ENCODE data around the gene IFITM1.
A peak's percentile ranks its signal among the peaks of the same experiment; 100 is the strongest.
"Not testable (repeated sequence)": the region's sequence is repeated elsewhere in the genome, so short reads cannot be mapped to it uniquely, and the experiment has no call there.

IFITM1 gene

DNA sequence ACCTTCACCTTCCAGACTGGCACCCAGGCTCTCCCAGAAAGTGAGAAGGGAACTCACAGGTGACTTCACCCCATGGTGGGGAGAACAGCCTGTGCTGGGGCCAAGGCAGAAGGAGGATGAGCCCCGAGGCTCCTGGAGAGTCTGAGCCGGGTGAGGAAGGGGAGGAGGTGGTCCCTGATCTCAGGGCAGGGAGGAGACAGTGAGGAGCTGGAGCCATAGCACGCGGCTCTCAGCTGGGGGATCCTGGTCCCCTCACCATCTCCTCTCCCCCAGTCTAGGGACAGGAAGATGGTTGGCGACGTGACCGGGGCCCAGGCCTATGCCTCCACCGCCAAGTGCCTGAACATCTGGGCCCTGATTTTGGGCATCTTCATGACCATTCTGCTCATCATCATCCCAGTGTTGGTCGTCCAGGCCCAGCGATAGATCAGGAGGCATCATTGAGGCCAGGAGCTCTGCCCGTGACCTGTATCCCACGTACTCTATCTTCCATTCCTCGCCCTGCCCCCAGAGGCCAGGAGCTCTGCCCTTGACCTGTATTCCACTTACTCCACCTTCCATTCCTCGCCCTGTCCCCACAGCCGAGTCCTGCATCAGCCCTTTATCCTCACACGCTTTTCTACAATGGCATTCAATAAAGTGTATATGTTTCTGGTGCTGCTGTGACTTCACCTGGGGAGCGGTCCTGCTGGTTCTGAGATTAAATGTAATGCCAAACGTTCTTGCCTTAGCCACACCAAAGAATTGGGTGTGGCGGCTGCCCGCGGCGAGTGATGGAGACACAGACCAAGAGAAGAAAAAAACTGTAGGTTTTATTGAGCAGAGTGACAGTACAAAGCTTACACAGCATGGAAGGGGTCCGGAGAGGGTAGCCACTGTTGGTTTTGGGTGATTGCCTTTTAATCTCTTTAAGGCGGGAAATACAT, 4.8 kb upstream of the IFITM1 start:
- not testable (repeated sequence) for DNase-seq (ENCODE audit: low read depth in 3 of 3)

DNA sequence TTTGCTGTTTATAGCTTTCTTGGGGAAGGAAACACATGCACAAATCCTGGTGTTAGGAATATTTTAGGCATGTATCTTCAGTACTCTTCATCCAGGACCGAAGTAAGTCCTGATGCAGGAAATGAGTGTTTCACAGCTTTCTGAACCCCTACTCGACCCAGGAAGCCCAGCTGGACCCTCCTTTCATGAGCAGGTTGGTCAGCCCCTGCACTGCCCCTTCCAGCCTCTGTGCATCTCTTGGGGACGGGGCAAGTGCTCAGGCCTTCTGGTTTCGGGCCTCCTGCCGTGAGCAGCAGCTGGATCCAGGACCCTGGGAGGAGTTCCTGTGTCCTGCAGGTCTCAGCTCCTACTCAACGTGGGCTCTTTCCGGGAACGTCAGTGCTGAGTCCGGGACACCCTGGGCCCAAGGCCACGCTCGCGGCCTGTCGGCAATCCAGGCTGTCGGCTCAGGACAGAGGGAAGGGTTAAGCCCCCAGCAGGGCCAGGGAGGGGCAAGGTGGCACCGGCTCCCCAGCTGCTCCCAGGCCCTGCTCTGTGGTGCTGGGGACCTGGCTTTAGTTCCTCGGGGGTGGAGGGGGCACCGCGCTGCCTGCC, 3.8 kb upstream of the IFITM1 start:
- DNase-seq (ENCODE audit: low read depth in 3 of 3): not testable (repeated sequence)

DNA sequence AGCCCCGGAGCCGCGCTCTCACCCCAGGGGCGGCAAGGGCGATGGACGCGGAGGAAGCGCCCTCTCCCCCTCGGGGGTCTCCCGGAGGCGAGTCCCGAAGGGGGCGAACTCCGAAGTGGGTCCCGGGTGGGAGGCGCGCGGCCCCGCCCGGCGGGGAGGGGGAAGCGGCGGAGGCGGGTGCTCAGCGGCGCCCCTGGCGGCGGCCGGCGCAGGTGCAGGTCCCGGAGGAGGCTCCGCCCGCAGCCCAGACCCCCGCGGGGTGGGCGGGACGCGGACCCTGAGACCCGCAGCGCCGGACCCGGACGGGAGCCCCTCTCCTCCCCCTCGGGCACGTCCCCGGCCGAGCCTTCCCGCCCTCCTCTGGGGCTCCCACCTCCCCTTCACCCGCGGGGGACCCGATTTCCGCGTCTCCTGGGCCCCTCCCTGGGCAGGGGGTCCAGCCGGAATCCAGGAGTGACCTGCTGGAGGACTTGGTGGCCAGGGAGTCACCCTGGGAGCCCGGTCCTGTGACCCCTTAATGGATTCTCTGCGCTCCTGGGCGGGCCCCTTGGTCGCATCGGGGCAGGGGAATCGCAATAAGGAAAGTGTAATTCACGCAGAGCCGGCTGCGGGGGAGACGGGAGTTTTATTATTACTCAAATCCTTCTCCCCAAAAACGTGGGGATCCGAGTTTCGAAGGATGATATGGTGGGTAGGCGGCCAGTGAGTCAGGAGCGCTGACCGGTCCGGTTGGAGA, 2.7 kb upstream of the IFITM1 start:
- DNase-seq (ENCODE audit: low read depth in 3 of 3): not testable (repeated sequence)

DNA sequence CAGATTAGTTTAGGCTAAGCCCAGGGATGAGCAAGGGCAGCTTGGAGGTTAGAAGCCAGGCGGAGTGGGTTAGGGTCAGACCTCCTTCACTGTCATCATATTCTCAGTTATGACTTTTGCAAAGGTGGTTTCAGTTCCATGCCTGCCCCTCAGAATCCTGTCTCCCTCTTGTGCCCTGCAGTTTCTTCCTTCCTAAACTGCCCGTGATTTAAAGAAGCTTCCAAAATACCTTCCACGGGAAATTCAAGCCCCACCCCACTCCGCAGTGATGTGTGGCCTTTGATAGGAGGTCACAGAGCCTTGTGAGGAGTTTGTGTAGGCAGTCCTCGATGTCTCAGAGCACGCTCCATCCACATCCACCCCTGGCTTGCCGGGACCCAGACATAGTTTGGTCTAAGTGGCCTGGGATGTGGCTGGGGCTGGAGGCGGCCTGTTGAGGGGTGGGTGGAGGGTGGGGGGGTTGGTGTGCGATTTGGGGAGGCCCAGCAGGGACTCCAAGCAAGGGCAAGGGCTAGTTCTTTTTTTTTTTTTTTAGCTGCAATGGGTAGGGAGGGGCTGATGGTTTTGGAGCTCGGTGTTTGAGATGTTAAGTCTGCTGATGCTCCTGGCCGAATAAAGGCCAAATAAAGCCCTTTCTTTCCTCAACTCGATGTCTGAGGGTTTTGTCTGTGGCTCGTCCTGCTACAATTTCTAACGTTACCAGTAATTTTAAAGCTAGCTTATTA, 1.6 kb upstream of the IFITM1 start:
- no peak for DNase-seq (ENCODE audit: low read depth in 3 of 3)

DNA sequence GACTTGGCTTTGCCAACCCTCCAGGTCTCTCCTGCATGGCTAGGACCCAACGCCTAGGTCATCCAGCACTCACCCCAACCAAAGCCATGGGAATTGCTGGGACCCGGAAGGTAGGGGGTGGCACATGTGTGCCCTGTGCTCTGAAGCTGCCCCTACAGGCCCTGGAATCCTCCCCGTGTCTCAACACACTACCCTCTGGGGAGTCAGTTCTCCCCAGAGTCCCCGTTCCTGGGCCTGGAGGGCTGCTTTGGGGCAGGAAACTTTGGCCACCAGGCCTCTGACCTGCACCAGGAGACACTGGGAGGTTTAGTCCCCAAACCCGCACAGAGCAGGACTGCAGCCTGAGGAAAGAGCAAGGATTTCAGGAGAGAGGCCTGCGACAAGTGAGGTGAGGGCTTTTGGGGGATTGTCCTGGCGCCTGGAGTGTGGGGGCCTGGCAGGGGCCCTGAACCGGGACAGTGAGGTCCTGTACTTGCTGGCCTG, 495 bp upstream of the IFITM1 start:
- no peak for DNase-seq (ENCODE audit: low read depth in 3 of 3)

DNA sequence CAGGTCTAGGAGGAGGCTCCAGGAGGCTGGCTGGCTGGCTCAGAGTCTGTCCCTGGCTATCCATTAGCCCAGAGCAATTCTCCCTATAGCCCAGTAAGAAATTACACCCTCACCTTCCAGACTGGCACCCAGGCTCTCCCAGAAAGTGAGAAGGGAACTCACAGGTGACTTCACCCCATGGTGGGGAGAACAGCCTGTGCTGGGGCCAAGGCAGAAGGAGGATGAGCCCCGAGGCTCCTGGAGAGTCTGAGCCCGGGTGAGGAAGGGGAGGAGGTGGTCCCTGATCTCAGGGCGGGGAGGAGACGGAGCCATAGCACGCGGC, 675 bp downstream of the IFITM1 start:
- not testable (repeated sequence) for DNase-seq (ENCODE audit: low read depth in 3 of 3)

DNA sequence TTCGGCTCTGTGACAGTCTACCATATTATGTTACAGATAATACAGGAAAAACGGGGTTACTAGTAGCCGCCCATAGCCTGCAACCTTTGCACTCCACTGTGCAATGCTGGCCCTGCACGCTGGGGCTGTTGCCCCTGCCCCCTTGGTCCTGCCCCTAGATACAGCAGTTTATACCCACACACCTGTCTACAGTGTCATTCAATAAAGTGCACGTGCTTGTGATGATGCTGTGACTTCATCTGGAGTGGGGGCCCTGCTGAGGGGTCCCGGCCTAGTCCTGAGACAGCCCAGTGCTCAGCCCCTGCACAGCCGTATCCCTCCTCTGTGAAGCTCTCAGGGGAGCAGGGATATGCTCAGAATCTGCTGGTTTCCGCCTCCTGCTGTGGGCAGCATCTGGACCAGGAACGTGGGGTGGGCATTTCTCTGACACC, 1.2 kb downstream of the IFITM1 start:
- no peak for DNase-seq (ENCODE audit: low read depth in 3 of 3)

DNA sequence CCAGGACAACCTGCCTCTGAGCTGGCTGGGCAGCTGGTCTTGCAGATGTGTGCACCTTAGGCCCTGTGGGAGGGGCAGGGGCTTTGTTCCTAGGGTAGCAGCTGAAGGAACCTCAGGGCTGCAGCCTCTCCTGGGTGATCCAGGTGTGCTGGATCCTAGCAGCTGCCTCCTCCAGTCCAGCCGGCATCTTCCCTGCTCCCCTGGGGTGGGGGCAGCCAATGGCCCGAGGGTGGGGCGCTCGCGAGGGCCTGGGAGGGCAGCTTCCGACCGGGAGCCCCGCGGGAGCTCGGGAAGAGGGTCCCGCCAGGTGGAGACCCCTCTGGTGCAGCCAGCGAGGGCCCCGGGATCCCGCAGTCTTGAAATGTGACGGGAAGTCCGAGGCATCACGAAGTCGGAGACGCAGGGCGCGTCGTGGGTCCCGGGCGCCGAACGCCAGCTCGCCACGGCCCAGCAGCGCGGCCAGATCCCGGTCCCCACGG, 1.7 kb downstream of the IFITM1 start:
- DNase-seq (ENCODE audit: low read depth in 3 of 3): no peak

DNA sequence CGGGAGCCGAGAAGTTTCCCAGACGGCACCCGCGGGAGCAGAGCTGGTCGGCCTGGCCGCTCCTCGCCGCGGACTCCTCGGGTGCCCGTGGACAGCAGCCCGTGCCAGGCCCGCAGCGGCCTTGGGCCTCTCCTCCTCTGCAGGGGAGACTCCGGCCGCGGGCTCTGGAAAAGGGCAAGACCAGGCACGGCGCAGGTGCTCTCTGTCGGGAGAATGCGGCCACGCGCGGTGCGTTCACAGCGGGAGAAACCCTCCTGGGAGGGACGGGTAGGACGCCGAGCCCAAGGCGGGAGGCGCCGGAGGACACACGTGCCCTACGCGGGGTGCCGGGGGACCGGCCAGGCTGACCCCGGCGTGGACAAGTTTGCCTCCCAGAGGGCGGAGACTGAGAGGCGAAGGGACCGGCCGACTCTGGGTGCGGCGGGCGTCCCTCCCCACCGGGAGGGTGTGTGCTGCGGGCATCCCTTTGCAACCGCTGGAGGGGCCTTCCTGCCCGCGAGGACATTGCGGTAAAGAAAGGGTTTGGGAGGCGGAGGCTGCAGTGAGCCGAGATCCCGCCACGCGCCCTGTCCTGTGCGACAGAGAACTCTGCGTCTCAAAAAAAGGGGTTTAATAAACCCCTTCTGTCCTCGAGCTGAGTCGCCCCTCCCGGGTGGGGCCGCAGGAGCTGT, 2.3 kb downstream of the IFITM1 start:
- no peak for DNase-seq (ENCODE audit: low read depth in 3 of 3)

DNA sequence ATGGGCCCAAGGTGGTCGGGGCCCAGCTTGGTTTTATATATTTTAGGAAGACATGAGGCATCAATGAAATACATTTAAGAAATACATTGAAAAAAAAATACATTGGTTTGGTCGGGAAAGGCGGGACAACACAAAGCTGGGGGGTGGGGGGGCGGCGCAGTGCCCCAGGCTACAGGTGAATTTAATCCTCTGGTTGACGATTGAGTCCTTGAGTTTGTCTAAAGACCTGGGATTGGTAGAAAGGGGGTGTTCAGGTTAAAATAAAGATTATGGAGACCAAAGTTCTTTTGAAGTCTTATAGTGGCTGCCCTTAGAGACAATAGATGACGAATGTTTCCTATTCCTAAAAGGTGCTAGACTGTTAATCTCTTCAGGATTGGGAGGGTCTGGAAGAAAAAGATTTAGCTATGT, 3.1 kb downstream of the IFITM1 start:
- no peak for DNase-seq (ENCODE audit: low read depth in 3 of 3)

DNA sequence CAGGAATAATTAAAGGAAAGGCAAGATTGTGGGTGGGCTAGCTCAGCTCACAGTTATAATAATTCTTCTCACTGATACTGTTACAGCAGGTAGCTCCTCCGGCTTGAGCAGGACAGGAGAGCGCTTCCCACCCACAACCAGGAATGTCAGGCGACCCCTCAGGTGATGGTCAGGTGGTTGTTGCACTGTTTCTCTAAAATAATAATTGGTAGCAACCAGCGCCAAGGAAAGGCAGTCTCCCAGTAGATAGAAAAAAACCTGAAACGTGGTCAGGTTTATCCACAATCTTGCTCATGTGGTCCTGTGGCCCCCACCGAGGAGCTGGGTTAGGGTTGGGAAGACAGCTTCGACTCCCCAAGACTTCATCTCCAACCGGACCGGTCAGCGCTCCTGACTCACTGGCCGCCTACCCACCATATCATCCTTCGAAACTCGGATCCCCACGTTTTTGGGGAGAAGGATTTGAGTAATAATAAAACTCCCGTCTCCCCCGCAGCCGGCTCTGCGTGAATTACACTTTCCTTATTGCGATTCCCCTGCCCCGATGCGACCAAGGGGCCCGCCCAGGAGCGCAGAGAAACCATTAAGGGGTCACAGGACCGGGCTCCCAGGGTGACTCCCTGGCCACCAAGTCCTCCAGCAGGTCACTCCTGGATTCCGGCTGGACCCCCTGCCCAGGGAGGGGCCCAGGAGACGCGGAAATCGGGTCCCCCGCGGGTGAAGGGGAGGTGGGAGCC, 4.0 kb downstream of the IFITM1 start:
- not testable (repeated sequence) for DNase-seq (ENCODE audit: low read depth in 3 of 3)

DNA sequence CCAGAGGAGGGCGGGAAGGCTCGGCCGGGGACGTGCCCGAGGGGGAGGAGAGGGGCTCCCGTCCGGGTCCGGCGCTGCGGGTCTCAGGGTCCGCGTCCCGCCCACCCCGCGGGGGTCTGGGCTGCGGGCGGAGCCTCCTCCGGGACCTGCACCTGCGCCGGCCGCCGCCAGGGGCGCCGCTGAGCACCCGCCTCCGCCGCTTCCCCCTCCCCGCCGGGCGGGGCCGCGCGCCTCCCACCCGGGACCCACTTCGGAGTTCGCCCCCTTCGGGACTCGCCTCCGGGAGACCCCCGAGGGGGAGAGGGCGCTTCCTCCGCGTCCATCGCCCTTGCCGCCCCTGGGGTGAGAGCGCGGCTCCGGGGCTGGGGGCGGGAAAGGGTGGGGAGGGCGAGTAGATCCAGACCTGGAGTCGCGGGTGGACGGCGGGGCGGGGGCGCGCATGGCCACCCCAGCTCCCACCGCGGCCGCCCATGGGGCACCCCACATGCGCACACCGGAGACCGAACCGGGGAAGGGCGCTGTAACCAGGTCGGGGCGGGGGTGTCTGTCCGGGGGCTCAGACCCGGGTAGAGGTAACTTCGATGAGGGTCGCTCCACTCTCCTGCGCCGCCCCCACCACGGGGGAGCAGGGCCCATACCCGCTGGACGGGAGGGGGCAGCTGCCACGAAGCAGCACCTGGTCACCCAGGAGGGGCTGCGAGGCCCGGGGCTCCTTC, 4.7 kb downstream of the IFITM1 start:
- not testable (repeated sequence) for DNase-seq (ENCODE audit: low read depth in 3 of 3)

DNA sequence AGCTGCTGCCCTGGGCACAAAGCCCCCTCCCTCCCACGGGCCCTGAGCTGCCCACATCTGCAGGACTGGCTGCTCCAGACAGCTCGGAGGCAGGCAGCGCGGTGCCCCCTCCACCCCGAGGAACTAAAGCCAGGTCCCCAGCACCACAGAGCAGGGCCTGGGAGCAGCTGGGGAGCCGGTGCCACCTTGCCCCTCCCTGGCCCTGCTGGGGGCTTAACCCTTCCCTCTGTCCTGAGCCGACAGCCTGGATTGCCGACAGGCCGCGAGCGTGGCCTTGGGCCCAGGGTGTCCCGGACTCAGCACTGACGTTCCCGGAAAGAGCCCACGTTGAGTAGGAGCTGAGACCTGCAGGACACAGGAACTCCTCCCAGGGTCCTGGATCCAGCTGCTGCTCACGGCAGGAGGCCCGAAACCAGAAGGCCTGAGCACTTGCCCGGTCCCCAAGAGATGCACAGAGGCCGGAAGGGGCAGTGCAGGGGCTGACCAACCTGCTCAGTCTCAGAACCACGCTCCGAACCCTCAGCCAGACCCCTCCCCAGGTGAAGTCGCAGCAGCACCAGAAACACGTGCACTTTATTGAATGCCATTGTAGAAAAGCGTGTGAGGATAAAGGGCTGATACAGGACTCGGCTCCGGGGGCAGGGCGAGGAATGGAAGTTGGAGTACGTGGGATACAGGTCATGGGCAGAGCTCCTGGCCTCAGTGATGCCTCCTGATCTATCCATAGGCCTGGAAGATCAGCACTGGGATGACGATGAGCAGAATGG, 5.5 kb downstream of the IFITM1 start:
- peak in 1 of 3 experiments; percentile 23 for DNase-seq (ENCODE audit: low read depth in 3 of 3)

DNA sequence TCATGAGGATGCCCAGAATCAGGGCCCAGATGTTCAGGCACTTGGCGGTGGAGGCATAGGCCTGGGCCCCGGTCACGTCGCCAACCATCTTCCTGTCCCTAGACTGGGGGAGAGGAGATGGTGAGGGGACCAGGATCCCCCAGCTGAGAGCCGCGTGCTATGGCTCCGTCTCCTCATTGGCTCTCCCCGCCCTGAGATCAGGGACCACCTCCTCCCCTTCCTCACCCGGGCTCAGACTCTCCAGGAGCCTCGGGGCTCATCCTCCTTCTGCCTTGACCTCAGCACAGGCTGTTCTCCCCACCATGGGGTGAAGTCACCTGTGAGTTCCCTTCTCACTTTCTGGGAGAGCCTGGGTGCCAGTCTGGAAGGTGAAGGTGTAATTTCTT, 6.0 kb downstream of the IFITM1 start:
- not testable (repeated sequence) for DNase-seq (ENCODE audit: low read depth in 3 of 3)

DNA sequence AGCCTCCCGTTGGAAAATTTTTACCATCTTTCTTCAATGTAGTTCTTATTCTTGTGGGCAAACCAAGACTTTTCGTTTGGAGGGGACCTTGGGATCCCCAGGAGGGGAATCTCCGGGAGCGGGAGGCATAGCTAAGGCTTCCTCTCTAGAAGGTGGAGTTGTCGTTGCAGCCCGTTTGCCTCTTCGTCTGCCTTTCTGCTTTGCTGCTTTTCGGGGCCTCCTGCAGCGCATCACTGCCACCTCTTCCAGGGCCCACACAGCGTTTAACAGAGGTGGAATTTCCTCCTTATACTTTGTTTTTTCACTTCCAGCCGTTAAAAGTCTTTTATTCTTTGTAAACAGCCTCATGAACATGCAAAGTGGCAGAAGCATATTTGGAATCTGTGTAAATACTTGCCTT, 10.3 kb downstream of the IFITM1 start:
- DNase-seq (ENCODE audit: low read depth in 3 of 3): no peak

DNA sequence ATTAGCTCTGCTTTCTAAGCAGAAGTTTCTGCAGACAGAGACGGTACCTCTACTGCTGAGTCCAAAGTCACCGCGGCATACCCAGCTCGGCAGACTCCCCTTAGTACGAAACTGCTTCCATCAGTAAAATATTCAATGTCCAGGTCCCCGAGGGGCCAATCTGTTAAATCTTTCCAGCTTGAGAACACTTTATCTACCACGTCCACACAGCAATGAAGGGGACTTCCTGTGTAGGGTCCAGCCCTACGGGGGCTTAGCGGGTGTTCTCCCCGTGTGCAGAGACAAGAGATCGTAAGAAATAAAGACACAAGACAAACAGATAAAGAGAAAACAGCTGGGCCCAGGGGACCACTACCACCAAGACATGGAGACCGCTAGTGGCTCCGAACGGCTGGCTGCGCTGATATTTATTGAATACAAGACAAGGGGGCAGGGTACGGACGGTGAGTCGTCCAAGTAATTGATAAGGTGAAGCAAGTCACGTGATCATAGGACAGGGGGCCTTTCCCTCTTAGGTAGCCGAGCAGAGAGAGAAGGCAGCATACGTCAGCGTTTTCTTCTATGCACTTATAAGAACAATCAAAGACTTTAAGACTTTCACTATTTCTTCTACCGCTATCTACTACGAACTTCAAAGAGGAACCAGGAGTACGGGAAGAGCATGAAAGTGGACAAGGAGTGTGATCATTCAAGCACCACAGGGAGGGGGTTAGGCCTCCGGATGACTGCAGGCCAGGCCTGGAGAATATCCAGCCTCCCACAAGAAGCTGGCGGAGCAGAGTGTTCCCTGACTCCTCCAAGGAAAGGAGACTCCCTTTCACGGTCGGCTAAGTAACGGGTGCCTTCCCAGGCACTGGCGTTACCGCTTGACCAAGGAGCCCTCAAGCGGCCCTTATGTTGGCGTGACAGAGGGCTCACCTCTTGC, 11.0 kb downstream of the IFITM1 start:
- not testable (repeated sequence) for DNase-seq (ENCODE audit: low read depth in 3 of 3)

DNA sequence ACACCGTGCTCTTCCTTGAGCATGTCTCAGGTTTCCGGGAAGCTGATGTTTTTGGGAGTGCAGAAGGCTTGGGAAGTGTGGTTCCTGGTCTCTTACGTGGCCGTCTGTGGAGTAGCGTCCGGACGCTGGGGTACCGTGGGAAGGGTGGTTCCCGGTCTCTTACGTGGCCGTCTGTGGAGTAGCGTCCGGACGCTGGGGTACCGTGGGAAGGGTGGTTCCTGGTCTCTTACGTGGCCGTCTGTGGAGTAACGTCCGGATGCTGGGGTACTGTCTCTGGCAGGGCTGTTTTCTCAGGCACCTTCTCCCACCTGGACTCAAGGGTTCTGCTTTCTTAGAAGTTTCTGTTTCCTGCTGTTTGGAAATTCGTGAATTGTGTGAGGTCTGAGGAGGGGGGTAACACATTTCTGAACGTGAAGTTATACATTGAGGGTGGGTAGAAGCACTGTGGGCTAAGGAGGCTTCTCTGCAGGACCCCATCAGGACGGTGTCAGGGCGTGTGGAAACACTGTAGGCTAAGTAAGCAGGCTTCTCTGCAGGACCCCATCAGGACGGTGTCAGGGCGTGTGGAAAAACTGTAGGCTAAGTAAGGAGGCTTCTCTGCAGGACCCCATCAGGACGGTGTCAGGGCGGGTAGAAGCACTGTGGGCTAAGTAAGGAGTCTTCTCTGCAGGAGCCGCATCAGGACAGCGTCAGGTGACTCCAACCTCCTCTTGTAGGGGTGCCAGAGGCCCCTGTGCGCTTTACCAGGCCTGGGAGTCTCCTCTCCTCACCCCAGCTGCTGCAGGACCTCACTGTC, 12.2 kb downstream of the IFITM1 start:
- DNase-seq (ENCODE audit: low read depth in 3 of 3): no peak

Data from stimulated activated CD4-positive, alpha-beta T cell treated with anti-CD3 and anti-CD28 coated beads, TNF-alpha, amount 100 ng/mL, for 4 hours (primary cell).